ENCODE data around the gene LRRK2. TPM values are rescaled to one million over a fixed set of nuclear protein-coding genes. Genes with fewer than 3 reads are reported as not detected.

The LRRK2 gene
- total and polyA plus RNA-seq, 2 of the 13 experiments (the other 11 are each of a cell fraction or from before 2014, with no cell fraction given) = not detected

GRCh38 chr12:40314927-40315326, 90.1 kb downstream of the LRRK2 start (continued):
- TF ChIP-seq ATF4 (CRISPR knock-in tag; IDR thresholded peaks at IDR 0.05) = no peak
- TF ChIP-seq DBP (CRISPR knock-in tag; IDR thresholded peaks at IDR 0.05; ENCODE audit: not compliant biosample characterization) = no peak
- no peak for TF ChIP-seq MLXIP (CRISPR knock-in tag; IDR thresholded peaks at IDR 0.05; ENCODE audit: borderline replicate concordance)
- TF ChIP-seq ZNF75D (CRISPR knock-in tag; IDR thresholded peaks at IDR 0.05; ENCODE audit: borderline replicate concordance) = no peak
- TF ChIP-seq CC2D1A (CRISPR knock-in tag; IDR thresholded peaks at IDR 0.05) = no peak
- no peak for TF ChIP-seq ZNF720 (CRISPR knock-in tag; IDR thresholded peaks at IDR 0.05)
- TF ChIP-seq ZFAT (CRISPR knock-in tag; conservative IDR thresholded peaks at IDR 0.05) = no peak
- TF ChIP-seq ZHX1 (CRISPR knock-in tag; IDR thresholded peaks at IDR 0.05; ENCODE audit: low read depth) = no peak
- TF ChIP-seq ZNF20 (CRISPR knock-in tag; IDR thresholded peaks at IDR 0.05) = no peak
- TF ChIP-seq FOXC1 (CRISPR knock-in tag; IDR thresholded peaks at IDR 0.05; ENCODE audit: borderline replicate concordance) = no peak
- TF ChIP-seq GLI4 (CRISPR knock-in tag; IDR thresholded peaks at IDR 0.05; ENCODE audit: borderline replicate concordance) = no peak
